Measurements from ENCODE around the gene FEM1B.

The FEM1B gene

GRCh38 chr15:68235022-68235421 is 42.5 kb upstream of the FEM1B start:
- no peaks in the 10 kb centered on the region for H3K27me3 ChIP-seq (ENCODE audit: control insufficient read depth, insufficient read depth, low read length)
- no peaks in the 10 kb centered on the region for H3K4me1 ChIP-seq (ENCODE audit: control insufficient read depth, insufficient read depth, low read length)
- H3K4me3 ChIP-seq (ENCODE audit: low read depth, low read length), result no peak overlapping the region
- H3K9me3 ChIP-seq (ENCODE audit: control insufficient read depth, insufficient read depth, low read length), result no peaks in the 10 kb centered on the region
- H3K36me3 ChIP-seq (ENCODE audit: control insufficient read depth, insufficient read depth, low read length), result no peaks in the 10 kb centered on the region
- H3K9ac ChIP-seq (ENCODE audit: low read depth, low read length), result no peak overlapping the region

- no peak overlapping the region for H3K9ac ChIP-seq (ENCODE audit: low read depth, low read length)
These were observed 38.5 kb upstream of the FEM1B start for GRCh38 chr15:68239025-68239424.

GRCh38 chr15:68241088-68241935 is 36.2 kb upstream of the FEM1B start:
- Histone ChIP-seq H3K36me3 (ENCODE audit: control insufficient read depth, insufficient read depth, low read length) (no peaks in the 10 kb centered on the region), H3K9ac (ENCODE audit: low read depth, low read length) (no peak overlapping the region), H3K9me3 (ENCODE audit: control insufficient read depth, insufficient read depth, low read length) (no peaks in the 10 kb centered on the region), H3K27me3 (ENCODE audit: control insufficient read depth, insufficient read depth, low read length) (no peaks in the 10 kb centered on the region), H3K4me1 (ENCODE audit: control insufficient read depth, insufficient read depth, low read length) (no peaks in the 10 kb centered on the region), H3K4me3 (ENCODE audit: low read depth, low read length) (no peak overlapping the region)

More at GRCh38 chr15:68239025-68239424, 38.5 kb upstream of the FEM1B start:
- no peaks in the 10 kb centered on the region for H3K9me3 ChIP-seq (ENCODE audit: control insufficient read depth, insufficient read depth, low read length)
- H3K27me3 ChIP-seq (ENCODE audit: control insufficient read depth, insufficient read depth, low read length), result no peaks in the 10 kb centered on the region
- H3K4me3 ChIP-seq (ENCODE audit: low read depth, low read length), result no peak overlapping the region
- no peaks in the 10 kb centered on the region for H3K4me1 ChIP-seq (ENCODE audit: control insufficient read depth, insufficient read depth, low read length)
- H3K36me3 ChIP-seq (ENCODE audit: control insufficient read depth, insufficient read depth, low read length), result no peaks in the 10 kb centered on the region

- no peaks in the 10 kb centered on the region for H3K27me3 ChIP-seq (ENCODE audit: control insufficient read depth, insufficient read depth, low read length)
- H3K4me3 ChIP-seq (ENCODE audit: low read depth, low read length), result no peak overlapping the region
- no peak overlapping the region for H3K9ac ChIP-seq (ENCODE audit: low read depth, low read length)
- H3K4me1 ChIP-seq (ENCODE audit: control insufficient read depth, insufficient read depth, low read length), result no peaks in the 10 kb centered on the region
- H3K36me3 ChIP-seq (ENCODE audit: control insufficient read depth, insufficient read depth, low read length), result no peaks in the 10 kb centered on the region
- no peaks in the 10 kb centered on the region for H3K9me3 ChIP-seq (ENCODE audit: control insufficient read depth, insufficient read depth, low read length)
These were observed 33.3 kb upstream of the FEM1B start for GRCh38 chr15:68244235-68244634.

GRCh38 chr15:68249058-68249713 is 28.4 kb upstream of the FEM1B start:
- Histone ChIP-seq H3K4me3 (ENCODE audit: low read depth, low read length) (no peak overlapping the region), H3K36me3 (ENCODE audit: control insufficient read depth, insufficient read depth, low read length) (no peaks in the 10 kb centered on the region), H3K9me3 (ENCODE audit: control insufficient read depth, insufficient read depth, low read length) (no peaks in the 10 kb centered on the region), H3K9ac (ENCODE audit: low read depth, low read length) (no peak overlapping the region), H3K4me1 (ENCODE audit: control insufficient read depth, insufficient read depth, low read length) (no peaks in the 10 kb centered on the region), H3K27me3 (ENCODE audit: control insufficient read depth, insufficient read depth, low read length) (no peaks in the 10 kb centered on the region)

- Histone ChIP-seq H3K27me3 (ENCODE audit: control insufficient read depth, insufficient read depth, low read length) (no peaks in the 10 kb centered on the region), H3K4me1 (ENCODE audit: control insufficient read depth, insufficient read depth, low read length) (peaks cover 4% of the 10 kb centered on the region), H3K36me3 (ENCODE audit: control insufficient read depth, insufficient read depth, low read length) (no peaks in the 10 kb centered on the region), H3K4me3 (ENCODE audit: low read depth, low read length) (no peak overlapping the region), H3K9me3 (ENCODE audit: control insufficient read depth, insufficient read depth, low read length) (no peaks in the 10 kb centered on the region), H3K9ac (ENCODE audit: low read depth, low read length) (no peak overlapping the region)
These were observed 24.5 kb upstream of the FEM1B start for GRCh38 chr15:68252925-68253534.

GRCh38 chr15:68256675-68257450 is 20.7 kb upstream of the FEM1B start:
- Histone ChIP-seq H3K27me3 (ENCODE audit: control insufficient read depth, insufficient read depth, low read length) (no peaks in the 10 kb centered on the region), H3K36me3 (ENCODE audit: control insufficient read depth, insufficient read depth, low read length) (no peaks in the 10 kb centered on the region), H3K9me3 (ENCODE audit: control insufficient read depth, insufficient read depth, low read length) (no peaks in the 10 kb centered on the region), H3K4me1 (ENCODE audit: control insufficient read depth, insufficient read depth, low read length) (peaks cover 4% of the 10 kb centered on the region), H3K9ac (ENCODE audit: low read depth, low read length) (peak overlapping the region; percentile 83), H3K4me3 (ENCODE audit: low read depth, low read length) (peak overlapping the region; percentile 81)

GRCh38 chr15:68258692-68259091 is 18.9 kb upstream of the FEM1B start:
- Histone ChIP-seq H3K9ac (ENCODE audit: low read depth, low read length) (no peak overlapping the region), H3K27me3 (ENCODE audit: control insufficient read depth, insufficient read depth, low read length) (no peaks in the 10 kb centered on the region), H3K9me3 (ENCODE audit: control insufficient read depth, insufficient read depth, low read length) (no peaks in the 10 kb centered on the region), H3K4me3 (ENCODE audit: low read depth, low read length) (no peak overlapping the region), H3K4me1 (ENCODE audit: control insufficient read depth, insufficient read depth, low read length) (peaks cover 11% of the 10 kb centered on the region), H3K36me3 (ENCODE audit: control insufficient read depth, insufficient read depth, low read length) (no peaks in the 10 kb centered on the region)

- Histone ChIP-seq H3K4me3 (ENCODE audit: low read depth, low read length) (no peak overlapping the region), H3K9me3 (ENCODE audit: control insufficient read depth, insufficient read depth, low read length) (no peaks in the 10 kb centered on the region), H3K27me3 (ENCODE audit: control insufficient read depth, insufficient read depth, low read length) (no peaks in the 10 kb centered on the region), H3K4me1 (ENCODE audit: control insufficient read depth, insufficient read depth, low read length) (peaks cover 20% of the 10 kb centered on the region), H3K9ac (ENCODE audit: low read depth, low read length) (no peak overlapping the region), H3K36me3 (ENCODE audit: control insufficient read depth, insufficient read depth, low read length) (no peaks in the 10 kb centered on the region)
These were observed 17.7 kb upstream of the FEM1B start for GRCh38 chr15:68259883-68260282.

- Histone ChIP-seq H3K27me3 (ENCODE audit: control insufficient read depth, insufficient read depth, low read length) (no peaks in the 10 kb centered on the region), H3K4me3 (ENCODE audit: low read depth, low read length) (no peak overlapping the region), H3K4me1 (ENCODE audit: control insufficient read depth, insufficient read depth, low read length) (peaks cover 29% of the 10 kb centered on the region), H3K9ac (ENCODE audit: low read depth, low read length) (no peak overlapping the region), H3K9me3 (ENCODE audit: control insufficient read depth, insufficient read depth, low read length) (no peaks in the 10 kb centered on the region), H3K36me3 (ENCODE audit: control insufficient read depth, insufficient read depth, low read length) (no peaks in the 10 kb centered on the region)
These were observed 16.3 kb upstream of the FEM1B start for GRCh38 chr15:68261241-68261640.

- H3K4me3 ChIP-seq (ENCODE audit: low read depth, low read length), result no peak overlapping the region
- H3K9me3 ChIP-seq (ENCODE audit: control insufficient read depth, insufficient read depth, low read length), result no peaks in the 10 kb centered on the region
These were observed 15.6 kb upstream of the FEM1B start for GRCh38 chr15:68261980-68262379.

More at GRCh38 chr15:68261980-68262379, 15.6 kb upstream of the FEM1B start:
- no peaks in the 10 kb centered on the region for H3K27me3 ChIP-seq (ENCODE audit: control insufficient read depth, insufficient read depth, low read length)
- H3K4me1 ChIP-seq (ENCODE audit: control insufficient read depth, insufficient read depth, low read length), result peaks cover 29% of the 10 kb centered on the region
- H3K36me3 ChIP-seq (ENCODE audit: control insufficient read depth, insufficient read depth, low read length), result no peaks in the 10 kb centered on the region
- H3K9ac ChIP-seq (ENCODE audit: low read depth, low read length), result no peak overlapping the region

All from iPS-15b (cell line).